MM.1S (cell line): ENCODE measurements around the gene PRKCE.

Experiments used
- EZH2 ChIP-seq: fragments of 300-600 bp; sonication (generic); optimal IDR thresholded peaks from 2 replicates; pipeline ENCODE3; 2017; ENCODE audit warnings: low read depth, mild to moderate bottlenecking, antibody characterized with exemption, low read length, mixed read lengths
- TF ChIP-seq, protein P1 (sequence below): fragments of 300-600 bp; sonication (generic); IDR thresholded peaks from 2 replicates; pipeline ENCODE4 v1.5.1; 2016; ENCODE audit warnings: antibody characterized with exemption, low read length, mixed read lengths

DNA sequence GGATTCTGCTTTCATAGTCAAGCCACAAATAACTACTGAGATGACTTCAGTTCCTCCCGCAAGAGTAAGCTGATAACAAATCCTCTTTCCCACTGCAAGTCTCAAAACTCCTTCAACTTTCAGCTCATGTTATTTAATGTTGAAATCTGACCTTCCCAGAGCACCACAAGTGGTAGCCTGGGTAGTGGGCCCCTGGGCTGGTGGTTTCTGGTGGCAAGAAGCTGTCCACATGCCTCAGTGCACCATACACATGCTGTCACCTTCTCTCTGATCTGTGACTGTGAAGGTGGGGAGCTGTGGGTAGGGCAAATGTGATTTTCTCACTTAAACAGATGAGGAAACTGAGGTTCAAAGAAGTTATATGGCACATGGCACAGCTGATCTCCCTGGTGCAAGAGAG is 399.6 kb downstream of the PRKCE start:
- TF ChIP-seq, protein P1, sequence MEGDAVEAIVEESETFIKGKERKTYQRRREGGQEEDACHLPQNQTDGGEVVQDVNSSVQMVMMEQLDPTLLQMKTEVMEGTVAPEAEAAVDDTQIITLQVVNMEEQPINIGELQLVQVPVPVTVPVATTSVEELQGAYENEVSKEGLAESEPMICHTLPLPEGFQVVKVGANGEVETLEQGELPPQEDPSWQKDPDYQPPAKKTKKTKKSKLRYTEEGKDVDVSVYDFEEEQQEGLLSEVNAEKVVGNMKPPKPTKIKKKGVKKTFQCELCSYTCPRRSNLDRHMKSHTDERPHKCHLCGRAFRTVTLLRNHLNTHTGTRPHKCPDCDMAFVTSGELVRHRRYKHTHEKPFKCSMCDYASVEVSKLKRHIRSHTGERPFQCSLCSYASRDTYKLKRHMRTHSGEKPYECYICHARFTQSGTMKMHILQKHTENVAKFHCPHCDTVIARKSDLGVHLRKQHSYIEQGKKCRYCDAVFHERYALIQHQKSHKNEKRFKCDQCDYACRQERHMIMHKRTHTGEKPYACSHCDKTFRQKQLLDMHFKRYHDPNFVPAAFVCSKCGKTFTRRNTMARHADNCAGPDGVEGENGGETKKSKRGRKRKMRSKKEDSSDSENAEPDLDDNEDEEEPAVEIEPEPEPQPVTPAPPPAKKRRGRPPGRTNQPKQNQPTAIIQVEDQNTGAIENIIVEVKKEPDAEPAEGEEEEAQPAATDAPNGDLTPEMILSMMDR: no peak
- TF ChIP-seq EZH2: no peak
